Choroid plexus epithelial cell (primary cell): ENCODE data around the gene PRKRIP1.

Source experiments
- DNase-seq: peaks from one replicate; pipeline ENCODE4 v3.0.0-alpha.2; 2010; ENCODE audit warnings: low read depth
- H3K4me3 ChIP-seq: 2 replicates; pipeline ENCODE4 v1.5.1; 2011; ENCODE audit warnings: low read depth, mild to moderate bottlenecking, control low read depth, low read length, moderate library complexity
- TF ChIP-seq, protein P1 (sequence below): conservative IDR thresholded peaks from 2 replicates; pipeline ENCODE4 v1.5.1; 2011; ENCODE audit warnings: low read depth, mild to moderate bottlenecking, control low read depth, inconsistent platforms, low read length, moderate library complexity

Gene PRKRIP1

DNA sequence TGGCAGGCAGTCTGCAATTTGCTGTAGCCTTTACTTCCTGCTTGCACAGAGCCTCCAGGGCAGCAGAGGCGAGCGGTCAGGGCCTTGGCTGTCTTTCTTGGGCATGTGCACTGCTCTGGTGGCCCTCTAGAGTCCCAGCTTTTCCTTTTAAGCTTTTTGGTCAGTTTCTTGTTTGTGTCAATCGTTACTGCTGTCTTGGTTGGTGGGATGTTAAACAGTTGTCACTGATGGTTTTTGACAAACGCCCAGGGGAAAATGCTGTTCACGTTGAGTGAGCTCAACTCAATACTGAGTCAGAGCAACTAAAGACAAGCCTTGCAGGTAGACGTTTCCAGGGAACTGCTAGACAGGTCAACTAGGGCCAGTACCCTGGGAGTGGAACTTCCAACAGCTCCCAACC lies 14.0 kb downstream of the PRKRIP1 start:
- DNase-seq = no peak
- no peak overlapping the region for H3K4me3 ChIP-seq
- TF ChIP-seq, protein P1, sequence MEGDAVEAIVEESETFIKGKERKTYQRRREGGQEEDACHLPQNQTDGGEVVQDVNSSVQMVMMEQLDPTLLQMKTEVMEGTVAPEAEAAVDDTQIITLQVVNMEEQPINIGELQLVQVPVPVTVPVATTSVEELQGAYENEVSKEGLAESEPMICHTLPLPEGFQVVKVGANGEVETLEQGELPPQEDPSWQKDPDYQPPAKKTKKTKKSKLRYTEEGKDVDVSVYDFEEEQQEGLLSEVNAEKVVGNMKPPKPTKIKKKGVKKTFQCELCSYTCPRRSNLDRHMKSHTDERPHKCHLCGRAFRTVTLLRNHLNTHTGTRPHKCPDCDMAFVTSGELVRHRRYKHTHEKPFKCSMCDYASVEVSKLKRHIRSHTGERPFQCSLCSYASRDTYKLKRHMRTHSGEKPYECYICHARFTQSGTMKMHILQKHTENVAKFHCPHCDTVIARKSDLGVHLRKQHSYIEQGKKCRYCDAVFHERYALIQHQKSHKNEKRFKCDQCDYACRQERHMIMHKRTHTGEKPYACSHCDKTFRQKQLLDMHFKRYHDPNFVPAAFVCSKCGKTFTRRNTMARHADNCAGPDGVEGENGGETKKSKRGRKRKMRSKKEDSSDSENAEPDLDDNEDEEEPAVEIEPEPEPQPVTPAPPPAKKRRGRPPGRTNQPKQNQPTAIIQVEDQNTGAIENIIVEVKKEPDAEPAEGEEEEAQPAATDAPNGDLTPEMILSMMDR = no peak

DNA sequence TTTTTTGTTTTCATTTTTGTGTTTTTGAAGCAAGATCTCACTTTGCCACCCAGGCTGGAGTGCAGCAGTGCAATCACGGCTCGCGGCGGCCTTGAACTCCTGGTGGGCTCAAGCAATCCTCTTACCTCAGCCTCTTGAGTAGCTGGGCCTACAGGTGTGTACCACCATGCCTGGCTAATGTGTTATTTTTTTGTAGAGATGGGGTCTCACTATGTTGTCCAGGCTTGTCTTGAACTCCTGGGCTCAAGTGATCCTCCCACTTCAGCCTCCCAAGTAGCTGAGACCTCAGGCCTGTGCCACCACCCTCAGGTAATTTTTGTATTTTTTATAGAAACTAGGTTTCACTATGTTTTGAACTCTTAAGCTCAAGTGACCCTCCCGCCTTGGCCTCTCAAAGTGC lies 14.8 kb downstream of the PRKRIP1 start:
- H3K4me3 ChIP-seq = no peak overlapping the region
- DNase-seq = no peak
- TF ChIP-seq, protein P1 = no peak

DNA sequence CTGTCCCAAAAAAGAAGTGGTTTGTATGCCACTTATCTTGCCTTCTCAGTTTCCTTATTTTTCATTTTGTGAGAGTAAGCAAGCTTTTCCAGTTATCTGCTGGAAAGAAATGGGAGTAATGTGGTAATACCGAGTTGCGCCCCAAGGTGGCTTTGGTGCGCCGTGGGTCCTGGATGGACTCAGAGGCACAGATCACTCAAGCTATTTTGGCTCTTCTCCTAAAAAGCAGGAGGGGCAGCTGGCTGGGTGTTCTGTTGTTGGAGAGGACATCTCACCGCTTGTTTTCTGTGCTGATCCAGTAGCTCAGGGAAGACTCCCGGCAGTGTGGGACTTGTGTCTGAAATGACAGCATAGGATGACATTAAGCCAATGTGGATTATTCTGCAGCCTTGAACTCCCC lies 16.4 kb downstream of the PRKRIP1 start:
- DNase-seq = peak; percentile 58
- TF ChIP-seq, protein P1 = peak; percentile 64
- H3K4me3 ChIP-seq = no peak overlapping the region

DNA sequence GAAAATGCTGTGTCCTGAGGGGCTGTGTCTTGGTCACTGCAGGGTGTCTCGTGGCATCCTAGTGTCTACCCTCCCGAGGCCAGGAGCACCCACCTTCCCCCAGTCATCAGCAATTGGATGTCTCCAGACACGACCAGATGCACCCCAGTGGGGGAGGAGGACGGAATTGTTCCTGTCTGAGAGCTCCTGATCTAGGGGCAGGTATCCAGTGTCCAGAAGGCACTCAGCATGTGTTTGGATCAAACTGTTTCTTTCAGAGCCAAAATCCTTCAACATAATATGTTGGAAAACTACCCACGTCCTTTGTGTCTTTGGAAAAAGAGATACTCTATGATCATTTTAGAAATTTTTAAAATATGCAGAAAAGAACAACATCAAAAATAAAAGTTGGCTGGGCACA lies 16.9 kb downstream of the PRKRIP1 start:
- no peak for DNase-seq
- TF ChIP-seq, protein P1 = no peak
- no peak overlapping the region for H3K4me3 ChIP-seq

DNA sequence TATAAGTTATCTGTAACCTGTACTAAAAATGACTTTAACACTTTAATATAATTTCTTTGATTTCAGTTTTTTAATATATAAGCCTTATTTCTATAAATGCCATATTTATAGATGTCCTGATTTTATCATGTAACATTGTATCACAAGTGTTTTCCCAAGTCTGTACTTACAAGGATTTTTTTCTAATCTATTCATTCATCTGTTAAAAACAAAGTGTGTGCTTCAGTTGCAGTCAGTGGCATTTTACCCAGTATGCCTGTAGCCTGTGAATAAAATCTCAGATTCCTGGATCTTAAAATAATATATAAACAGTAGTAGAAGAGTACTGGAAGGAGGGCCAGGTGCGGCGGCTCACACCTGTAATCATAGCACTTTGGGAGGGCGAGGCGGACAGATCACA lies 17.4 kb downstream of the PRKRIP1 start:
- no peak for DNase-seq
- no peak overlapping the region for H3K4me3 ChIP-seq
- TF ChIP-seq, protein P1 = no peak

DNA sequence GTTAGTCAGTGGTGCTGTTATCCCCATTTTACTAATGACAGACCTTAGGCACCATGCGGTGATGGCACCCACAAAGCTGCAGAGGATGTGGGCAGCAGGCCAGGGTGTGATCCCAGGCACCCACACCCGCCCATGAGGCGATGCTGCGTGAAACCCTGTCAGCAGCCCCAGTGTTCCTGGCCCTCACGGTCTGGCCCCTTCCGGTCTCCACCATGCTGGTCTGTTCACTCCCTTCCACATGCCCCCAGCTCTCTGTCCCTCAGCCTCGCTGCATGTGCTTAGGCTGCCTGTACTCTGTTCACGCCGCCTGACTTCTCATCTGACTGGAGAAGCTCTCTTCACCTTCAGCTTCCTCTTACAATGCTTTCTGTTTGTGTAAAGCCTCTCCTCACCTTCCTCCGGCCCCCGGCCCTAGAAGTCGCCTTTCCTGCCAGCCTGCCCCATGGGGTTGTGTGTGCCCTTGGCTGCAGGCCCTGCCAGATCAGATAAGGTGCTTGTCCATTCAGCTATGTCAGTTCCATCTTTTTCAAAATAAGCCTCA lies 19.6 kb downstream of the PRKRIP1 start:
- TF ChIP-seq, protein P1 = no peak
- DNase-seq = no peak
- no peak overlapping the region for H3K4me3 ChIP-seq

DNA sequence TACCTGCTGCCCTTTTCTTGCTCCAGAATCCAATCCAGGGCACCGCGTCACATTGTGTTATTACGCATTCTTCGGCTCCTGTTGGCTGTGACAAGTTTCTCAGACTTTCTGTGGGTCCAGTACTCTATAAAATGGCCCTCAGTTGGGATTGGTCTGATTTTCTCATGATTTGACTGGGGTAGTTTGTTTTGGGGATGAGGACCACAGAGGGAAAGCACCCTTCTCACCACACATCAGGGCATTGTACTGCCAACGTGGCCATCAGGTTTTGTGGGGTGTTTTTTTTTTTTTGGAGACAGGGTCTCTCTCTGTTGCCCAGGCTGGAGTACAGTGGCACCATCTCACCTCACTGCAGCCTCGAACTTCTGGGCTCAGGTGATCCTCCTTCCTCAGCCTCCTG lies 20.2 kb downstream of the PRKRIP1 start:
- H3K4me3 ChIP-seq = no peak overlapping the region
- DNase-seq = no peak
- TF ChIP-seq, protein P1 = no peak
